PFSK-1 (cell line): ENCODE measurements around the gene KCNG4.

Experiments
- FOXP2 ChIP-seq: optimal IDR thresholded peaks from 2 replicates; pipeline ENCODE3; 2011; ENCODE audit warnings: borderline replicate concordance, control low read depth, inconsistent platforms; ENCODE audit not compliant: insufficient read depth; ENCODE audit errors: extremely low read length, extremely low read depth
- POLR2AphosphoS5 ChIP-seq: IDR thresholded peaks from 2 replicates; pipeline ENCODE4 v1.6.1; 2012; ENCODE audit warnings: low read depth, mild to moderate bottlenecking, control low read depth, low read length, moderate library complexity
- SIN3A ChIP-seq: IDR thresholded peaks from 2 replicates; pipeline ENCODE4 v1.6.1; 2012; ENCODE audit warnings: mild to moderate bottlenecking, low read length, moderate library complexity, borderline replicate concordance; ENCODE audit not compliant: insufficient read depth
- TAF1 ChIP-seq: IDR thresholded peaks from 2 replicates; pipeline ENCODE4 v1.6.1; 2012; ENCODE audit warnings: low read length, control low read depth, borderline replicate concordance; ENCODE audit not compliant: insufficient read depth

DNA sequence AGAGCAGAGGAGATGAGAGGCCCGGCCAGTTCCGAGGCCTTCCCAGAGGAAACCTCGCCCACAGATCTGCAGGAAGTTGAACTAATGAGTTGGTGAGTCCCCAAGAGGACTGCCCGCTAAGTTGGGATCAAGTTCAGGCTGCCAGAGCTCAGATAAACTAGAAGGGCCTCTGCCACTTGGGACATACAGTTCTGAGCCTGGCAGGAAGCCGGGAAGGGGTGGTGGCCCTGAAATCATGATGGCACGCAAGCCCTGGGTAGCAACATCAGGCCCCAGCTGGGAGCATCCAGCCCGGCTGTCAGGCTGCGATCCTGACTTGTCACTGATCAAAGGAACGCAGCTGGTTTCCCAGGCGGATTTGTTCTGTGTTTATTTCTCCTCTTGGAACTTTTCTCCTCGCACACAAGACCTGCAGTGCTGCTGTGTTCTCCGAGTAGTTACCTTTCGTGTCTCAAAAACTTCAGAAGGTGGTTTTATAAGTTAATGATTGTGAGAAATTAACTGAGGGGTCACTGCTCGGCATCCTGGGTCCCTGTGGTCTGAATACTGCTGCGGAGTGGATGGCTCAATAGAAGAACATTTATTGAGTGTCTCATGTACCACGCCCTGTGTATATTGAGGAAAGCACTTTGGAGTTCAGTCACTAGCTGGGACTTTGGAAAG lies 46.9 kb upstream of the KCNG4 start:
- TF ChIP-seq POLR2AphosphoS5 (no peak), SIN3A (no peak), TAF1 (no peak), FOXP2 (no peak)
